ENCODE results near the gene PIH1D1. TPM values are rescaled to one million over a fixed set of nuclear protein-coding genes. Genes with fewer than 3 reads are reported as not detected.

Gene PIH1D1
- total RNA-seq, 1 experiment from 2014 or later, result 166 TPM

- no peak overlapping the region for H4K91ac ChIP-seq (ENCODE audit: insufficient read length, low read depth, low read length)
- no peak overlapping the region for H3K4ac ChIP-seq (ENCODE audit: low read depth, low read length)
- H4K5ac ChIP-seq (ENCODE audit: insufficient read length, low read depth, low read length), result no peak overlapping the region
- TF ChIP-seq CTCF (conservative IDR thresholded peaks at IDR 0.05), result no peak
- H3K9ac ChIP-seq (ENCODE audit: extremely low read depth, insufficient read length, low read length), result no peak overlapping the region
- H3K79me2 ChIP-seq (ENCODE audit: insufficient read depth, low read length), result no peaks in the 10 kb centered on the region
- no peaks in the 10 kb centered on the region for H4K20me1 ChIP-seq (ENCODE audit: control insufficient read depth, insufficient read depth, insufficient read length)
- H2BK15ac ChIP-seq (ENCODE audit: low read depth, low read length), result no peak overlapping the region
- no peak overlapping the region for H3K4me3 Mint-ChIP-seq
- WGBS (ENCODE audit: extremely low coverage, insufficient read length, low lambda C conversion rate), result no CpG with 5 or more reads among the region's 9 CpGs
- peaks cover 19% of the 10 kb centered on the region for H3K27me3 Mint-ChIP-seq (ENCODE audit: low read depth)
- H3K9me3 ChIP-seq (ENCODE audit: control insufficient read depth, low read depth, low read length), result no peaks in the 10 kb centered on the region
- H3K27ac ChIP-seq (ENCODE audit: insufficient read length, low read depth, low read length), result no peak overlapping the region
- H3K18ac ChIP-seq (ENCODE audit: insufficient read length, low read depth, low read length), result no peak overlapping the region
- H3K23me2 ChIP-seq (ENCODE audit: insufficient read length, low read depth, low read length, poor library complexity, severe bottlenecking), result no peaks in the 10 kb centered on the region
- H2BK5ac ChIP-seq (ENCODE audit: insufficient read length, low read length), result no peak overlapping the region
- peaks cover 15 to 34% of the 10 kb centered on the region in 2 experiments for H3K4me1 Mint-ChIP-seq
- no peak overlapping the region for H2BK12ac ChIP-seq (ENCODE audit: insufficient read length, low read depth, low read length)
- no peak overlapping the region for H3K23ac ChIP-seq (ENCODE audit: insufficient read length, low read depth, low read length)
- H3K27me3 ChIP-seq (ENCODE audit: insufficient read depth, low read length), result no peaks in the 10 kb centered on the region; the same call in 1 of the 2 replicates
- no peak overlapping the region for H2AFZ ChIP-seq (ENCODE audit: low read length)
- no peak overlapping the region for H2BK120ac ChIP-seq (ENCODE audit: low read depth, low read length, poor library complexity, severe bottlenecking)
- H3K56ac ChIP-seq (ENCODE audit: insufficient read length, low read depth, low read length), result no peak overlapping the region
- DNase-seq, result no peak
- H2AK5ac ChIP-seq (ENCODE audit: insufficient read length, low read length), result no peak overlapping the region
- H3K9me3 Mint-ChIP-seq, result no peaks in the 10 kb centered on the region
- no peaks in the 10 kb centered on the region for H3K79me1 ChIP-seq (ENCODE audit: insufficient read depth, low read depth, low read length, poor library complexity, severe bottlenecking)
- peaks cover 5 to 18% (median 18%) of the 10 kb centered on the region in 3 experiments; a peak in 4 of 7 replicates for H3K36me3 Mint-ChIP-seq (ENCODE audit: insufficient read depth in 1 of 3, low read depth in 3 of 3)
- H4K8ac ChIP-seq (replicated peaks; ENCODE audit: insufficient read length, low read depth, low read length), result no peak overlapping the region
- no peak overlapping the region for H2BK20ac ChIP-seq (ENCODE audit: low read depth, low read length, poor library complexity, severe bottlenecking)
- no peak overlapping the region for H3T11ph ChIP-seq (ENCODE audit: low read length)
- H3K14ac ChIP-seq (ENCODE audit: insufficient read depth, low read length), result no peak overlapping the region
- no peak overlapping the region for H3K4me2 ChIP-seq (ENCODE audit: insufficient read depth, insufficient read length, low read length)
- peaks cover 3% of the 10 kb centered on the region; the same call in 1 of the 2 replicates for H3K4me1 ChIP-seq (ENCODE audit: insufficient read depth, low read length)
- H3K27ac Mint-ChIP-seq, result peak overlapping the region in 1 of 3 experiments; percentile 16; a peak in 1 of 7 replicates
These were observed 21.3 kb upstream of the PIH1D1 start for GRCh38 chr19:49472936-49473335.

Measured in H9 (cell line).